CD8-positive, alpha-beta memory T cell (primary cell): ENCODE data around the gene SLC7A8. TPM values are rescaled to one million over a fixed set of nuclear protein-coding genes. Genes with fewer than 3 reads are reported as not detected.
A peak's percentile ranks its signal among the peaks of the same experiment; 100 is the strongest.

Source experiments
- CTCF ChIA-PET: fragments of 350-600 bp; sonication (Branson Sonifier 250); formaldehyde crosslinking; loops from one replicate; lab custom pipeline; 2021; ENCODE audit warnings: antibody characterized with exemption; lab: Charles Lee
- POLR2A ChIA-PET: fragments of 350-600 bp; sonication (Branson Sonifier 250); formaldehyde crosslinking; loops from one replicate; lab custom pipeline; 2021; ENCODE audit warnings: antibody characterized with exemption; lab: Charles Lee
- DNase-seq, 5 donors: peaks; one replicate each; pipeline versions ENCODE4 v3.0.0 to v3.0.0-alpha.2; 2020 to 2022; ENCODE audit warnings: mixed read lengths in 1 of 5
- H3K27ac ChIP-seq: one replicate; pipeline ENCODE4 v1.7.0; 2013; ENCODE audit warnings: low read depth, mild to moderate bottlenecking, low read length, moderate library complexity
- H3K27me3 ChIP-seq: 2 replicates; pipeline ENCODE4 v1.7.0; 2013; ENCODE audit warnings: low read length, mild to moderate bottlenecking; ENCODE audit not compliant: insufficient read depth, poor library complexity, severe bottlenecking
- H3K36me3 ChIP-seq: 2 replicates; pipeline ENCODE4 v1.7.0; 2013; ENCODE audit warnings: mild to moderate bottlenecking, low read length, moderate library complexity; ENCODE audit not compliant: insufficient read depth
- H3K4me1 ChIP-seq: 2 replicates; pipeline ENCODE4 v1.7.0; 2013; ENCODE audit warnings: mild to moderate bottlenecking, low read length, moderate library complexity; ENCODE audit not compliant: insufficient read depth
- H3K4me3 ChIP-seq: 2 replicates; pipeline ENCODE4 v1.7.0; 2013; ENCODE audit warnings: mild to moderate bottlenecking, low read length
- H3K9me3 ChIP-seq: 2 replicates; pipeline ENCODE4 v1.7.0; 2013; ENCODE audit warnings: mild to moderate bottlenecking, low read length
- H3K27ac Mint-ChIP-seq, 8 donors: one replicate each; pipeline ENCODE4 v1.8.0; 2020 to 2021; ENCODE audit warnings: mixed read lengths in 8 of 8, mild to moderate bottlenecking in 6 of 8, inconsistent platforms in 3 of 8, moderate library complexity in 3 of 8
- H3K27me3 Mint-ChIP-seq, 2 donors: one replicate each; pipeline ENCODE4 v1.8.0; 2020 to 2021; ENCODE audit warnings: mixed read lengths in 2 of 2, mild to moderate bottlenecking in 1 of 2, moderate library complexity in 1 of 2
- H3K36me3 Mint-ChIP-seq, 3 donors: one replicate each; pipeline ENCODE4 v1.8.0; 2020 to 2021; ENCODE audit warnings: mixed read lengths in 3 of 3, inconsistent platforms in 1 of 3, mild to moderate bottlenecking in 1 of 3
- H3K4me1 Mint-ChIP-seq, 3 donors: one replicate each; pipeline ENCODE4 v1.8.0; 2020 to 2021; ENCODE audit warnings: mixed read lengths in 3 of 3, inconsistent platforms in 1 of 3, mild to moderate bottlenecking in 1 of 3
- H3K4me3 Mint-ChIP-seq, 7 donors: one replicate each; pipeline ENCODE4 v1.8.0; 2020 to 2021; ENCODE audit warnings: mixed read lengths in 7 of 7, mild to moderate bottlenecking in 6 of 7, moderate library complexity in 4 of 7, inconsistent platforms in 2 of 7
- H3K9me3 Mint-ChIP-seq, 5 donors: one replicate each; pipeline ENCODE4 v1.8.0; 2020 to 2022; ENCODE audit warnings: mixed read lengths in 5 of 5, mild to moderate bottlenecking in 3 of 5, moderate library complexity in 2 of 5, inconsistent platforms in 1 of 5
- polyA plus RNA-seq: library from polyadenylated mRNA; unstranded; fragments of 300-500 nt; fragmentation: Illumina TruSeq; gene quantifications from one replicate; pipeline ENCODE4 v1.2.3, GENCODE V29; 2021
- total RNA-seq, 2 experiments: library from RNA; stranded (reverse); gene quantifications; one replicate each; pipeline ENCODE4 v1.2.3, GENCODE V29; 2021

SLC7A8 gene
- total and polyA plus RNA-seq, 3 experiments from 2014 or later, result 0.51 to 2.5 (median 1.4) TPM

DNA sequence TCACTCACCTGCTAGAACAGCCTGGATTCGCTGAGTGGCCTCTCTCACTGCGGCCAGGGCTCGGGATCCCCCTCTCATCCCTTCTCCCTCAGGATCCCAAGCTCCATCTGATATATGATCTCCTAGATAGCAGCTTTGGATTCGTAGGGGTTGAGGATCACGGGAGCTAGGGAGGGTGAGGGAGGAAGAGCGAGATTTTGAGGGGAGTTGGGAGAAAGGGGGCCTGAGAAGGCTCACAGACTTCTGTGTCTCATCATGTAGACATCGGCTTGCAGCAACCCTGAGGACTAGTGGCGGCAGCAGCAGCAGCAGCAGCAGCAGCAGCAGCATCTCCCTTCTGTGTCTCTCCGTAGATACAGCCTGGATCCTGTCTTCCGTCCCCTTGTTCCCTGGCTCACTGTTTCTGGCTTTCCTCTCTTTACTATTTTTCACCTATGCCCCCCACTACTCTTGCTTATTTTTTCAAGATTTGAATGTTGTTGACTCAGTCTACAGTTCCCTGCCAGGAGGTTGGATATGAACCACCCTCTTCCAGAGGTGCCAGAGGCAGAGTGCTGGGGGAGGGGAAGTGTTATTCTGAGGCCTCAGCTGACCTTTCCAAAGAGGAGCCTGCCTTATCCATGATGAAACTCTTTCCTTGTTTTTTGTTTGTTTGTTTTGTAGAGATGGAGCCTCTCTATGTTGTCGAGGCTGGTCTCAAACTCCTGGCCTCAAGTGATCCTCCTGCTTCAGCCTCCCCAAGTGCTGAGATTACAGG is 78.7 kb downstream of the SLC7A8 start, which contains the start of gene CIROP:
TSS of gene CIROP (minus strand) at position 399 of the 757 bp plus-strand sequence. CDS start at position 330, 69 bp downstream.
- POLR2A ChIA-PET, result no interaction called here

DNA sequence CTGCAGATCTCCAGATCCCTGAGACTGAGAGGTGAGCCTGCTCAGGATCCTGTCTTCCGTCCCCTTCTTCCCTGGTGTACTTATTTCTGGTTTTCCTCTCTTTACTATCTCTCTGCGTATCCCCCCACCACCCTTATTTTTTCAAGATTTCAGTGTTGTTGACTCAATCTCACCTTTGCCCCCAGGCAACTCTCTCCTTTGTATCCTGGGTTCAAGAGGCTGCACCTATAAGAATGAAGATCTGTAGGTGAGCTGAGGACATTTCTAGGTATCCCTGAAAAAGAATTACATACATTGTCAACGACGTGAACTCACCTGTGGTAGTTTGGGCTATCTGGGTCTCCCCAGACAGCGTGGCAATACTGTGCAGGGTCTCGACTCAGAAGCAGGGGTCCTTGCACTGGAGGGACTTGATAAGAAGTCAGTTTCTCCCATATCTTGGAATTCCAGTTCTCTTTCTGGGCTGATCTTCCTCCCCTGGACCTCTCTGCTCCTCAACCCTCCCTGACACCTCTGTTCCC is 79.3 kb downstream of the SLC7A8 start:
- no peaks in the 10 kb centered on the region for H3K4me1 ChIP-seq
- no peaks in the 10 kb centered on the region for H3K9me3 Mint-ChIP-seq
- H3K4me1 Mint-ChIP-seq, result peaks cover 1 to 7% (median 2%) of the 10 kb centered on the region in 3 donors
- H3K36me3 ChIP-seq, result peaks cover 2% of the 10 kb centered on the region
- H3K27me3 Mint-ChIP-seq, result no peaks in the 10 kb centered on the region
- H3K4me3 ChIP-seq, result no peak overlapping the region
- POLR2A ChIA-PET, result no interaction called here
- no peaks in the 10 kb centered on the region for H3K9me3 ChIP-seq
- H3K27ac Mint-ChIP-seq, result peak overlapping the region in 1 of 8 donors; percentile 2
- H3K27ac ChIP-seq, result no peak overlapping the region
- CTCF ChIA-PET, result no interaction called here
- no peaks in the 10 kb centered on the region for H3K27me3 ChIP-seq
- H3K36me3 Mint-ChIP-seq, result peaks cover 0 to 6% (median 2%) of the 10 kb centered on the region in 3 donors
- no peak overlapping the region for H3K4me3 Mint-ChIP-seq
- DNase-seq, result no peak

More for the DNA sequence above, 78.7 kb downstream of the SLC7A8 start, which contains the start of gene CIROP:
- Mint-ChIP-seq H3K4me1 (peaks cover 0 to 3% (median under 1%) of the 10 kb centered on the region in 3 donors), H3K9me3 (no peaks in the 10 kb centered on the region), H3K4me3 (no peak within 1 kb of the TSS), H3K36me3 (peaks cover 0 to 1% (median 0%) of the 10 kb centered on the region in 3 donors), H3K27me3 (no peaks in the 10 kb centered on the region), H3K27ac (peak within 1 kb of the TSS in 1 of 8 donors; percentile 2)
- Histone ChIP-seq H3K9me3 (no peaks in the 10 kb centered on the region), H3K36me3 (no peaks in the 10 kb centered on the region), H3K4me1 (no peaks in the 10 kb centered on the region), H3K27me3 (no peaks in the 10 kb centered on the region), H3K4me3 (no peak within 1 kb of the TSS), H3K27ac (no peak within 1 kb of the TSS)
- no peak for DNase-seq
- CTCF ChIA-PET, result no interaction called here

DNA sequence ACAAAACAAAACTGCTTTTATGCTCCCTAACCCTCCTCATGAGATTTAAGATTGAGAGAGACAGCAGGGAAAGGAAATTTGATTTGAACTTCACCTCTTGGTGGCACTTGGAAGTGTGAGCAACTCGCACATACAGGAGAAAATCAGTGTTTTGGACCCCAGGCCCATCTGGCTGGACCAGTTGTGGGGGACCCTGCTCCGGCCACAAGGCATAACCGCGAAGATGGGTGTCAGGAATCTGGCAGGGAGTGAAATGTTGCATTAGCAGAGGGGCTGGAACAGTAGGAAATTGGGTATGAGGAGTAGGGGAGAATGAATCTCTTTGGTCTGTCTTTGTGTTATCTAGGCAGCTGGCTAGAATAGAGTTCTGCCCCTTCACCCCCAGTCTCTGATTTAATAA is 79.9 kb downstream of the SLC7A8 start:
- H3K4me1 Mint-ChIP-seq, result peaks cover 1 to 13% (median 8%) of the 10 kb centered on the region in 3 donors
- H3K27me3 ChIP-seq, result no peaks in the 10 kb centered on the region
- no peaks in the 10 kb centered on the region for H3K27me3 Mint-ChIP-seq
- peaks cover 0 to 12% (median 2%) of the 10 kb centered on the region in 3 donors for H3K36me3 Mint-ChIP-seq
- H3K9me3 ChIP-seq, result no peaks in the 10 kb centered on the region
- H3K27ac ChIP-seq, result no peak overlapping the region
- ChIA-PET CTCF (no interaction called here), POLR2A (no interaction called here)
- peaks cover 8% of the 10 kb centered on the region for H3K36me3 ChIP-seq
- H3K4me3 Mint-ChIP-seq, result no peak overlapping the region
- H3K4me3 ChIP-seq, result no peak overlapping the region
- H3K27ac Mint-ChIP-seq, result peak overlapping the region in 1 of 8 donors; percentile 2
- DNase-seq, result no peak
- H3K4me1 ChIP-seq, result no peaks in the 10 kb centered on the region
- no peaks in the 10 kb centered on the region for H3K9me3 Mint-ChIP-seq

- Histone ChIP-seq H3K36me3 (peaks cover 15% of the 10 kb centered on the region), H3K4me3 (no peak overlapping the region), H3K9me3 (no peaks in the 10 kb centered on the region), H3K27me3 (no peaks in the 10 kb centered on the region), H3K27ac (no peak overlapping the region), H3K4me1 (peaks cover 5% of the 10 kb centered on the region)
- no peaks in the 10 kb centered on the region for H3K27me3 Mint-ChIP-seq
- H3K36me3 Mint-ChIP-seq, result peaks cover 0 to 20% (median 2%) of the 10 kb centered on the region in 3 donors
- H3K9me3 Mint-ChIP-seq, result no peaks in the 10 kb centered on the region
- ChIA-PET POLR2A (no interaction called here), CTCF (interaction anchor here (1.0 to 1.5 kb wide), 2 partner anchors 18 to 116 kb away, joined by 3 read pairs; no protein-coding TSS in a partner anchor)
- H3K4me1 Mint-ChIP-seq, result peaks cover 3 to 21% (median 10%) of the 10 kb centered on the region in 3 donors
- H3K27ac Mint-ChIP-seq, result peak overlapping the region in 1 of 8 donors; percentile 22
- no peak overlapping the region for H3K4me3 Mint-ChIP-seq
- DNase-seq, result no peak
Measured at GRCh38 chr14:23102801-23103200, 80.7 kb downstream of the SLC7A8 start.

DNA sequence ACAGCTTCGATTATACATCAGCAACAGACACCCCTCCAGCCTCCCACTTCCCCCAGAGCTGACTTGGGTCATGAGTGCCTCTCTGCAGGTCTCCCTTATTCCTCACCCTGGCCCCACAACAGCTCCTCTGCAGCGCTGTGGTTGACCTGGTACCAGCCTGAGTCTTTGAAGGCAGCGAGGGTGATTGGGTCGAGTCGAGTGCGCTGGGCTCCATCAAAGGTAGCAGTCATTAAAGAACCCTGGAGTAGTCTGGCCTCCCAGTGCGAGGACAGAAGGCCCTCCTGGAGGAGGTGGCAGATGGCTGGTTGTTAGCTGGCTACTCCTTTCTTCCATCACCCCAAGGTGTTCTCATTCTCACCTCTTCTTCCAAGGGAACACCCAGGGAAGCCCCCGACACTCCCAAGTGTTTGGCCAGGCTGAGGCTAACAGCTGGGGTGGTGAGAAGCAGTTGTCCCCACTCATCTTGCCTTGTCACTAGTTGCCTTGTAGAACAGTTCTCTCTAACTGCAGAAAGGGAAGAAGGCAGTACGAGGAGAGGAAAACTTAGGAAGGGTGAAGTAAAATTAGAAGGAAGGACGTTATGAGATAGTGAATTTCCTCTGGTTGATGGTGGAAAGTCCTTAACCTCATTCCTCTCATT is 81.4 kb downstream of the SLC7A8 start:
- Histone ChIP-seq H3K9me3 (no peaks in the 10 kb centered on the region), H3K4me3 (no peak overlapping the region), H3K36me3 (peaks cover 19% of the 10 kb centered on the region), H3K27ac (no peak overlapping the region), H3K27me3 (no peaks in the 10 kb centered on the region), H3K4me1 (peaks cover 11% of the 10 kb centered on the region)
- Mint-ChIP-seq H3K27ac (peak overlapping the region in 1 of 8 donors; percentile 92), H3K36me3 (peaks cover 1 to 27% (median 2%) of the 10 kb centered on the region in 3 donors), H3K4me1 (peaks cover 10 to 28% (median 10%) of the 10 kb centered on the region in 3 donors), H3K9me3 (no peaks in the 10 kb centered on the region), H3K27me3 (no peaks in the 10 kb centered on the region), H3K4me3 (no peak overlapping the region)
- ChIA-PET POLR2A (no interaction called here), CTCF (interaction anchor here (1.0 to 1.5 kb wide), 3 partner anchors 18 to 116 kb away, joined by 3 read pairs; no protein-coding TSS in a partner anchor)
- no peak for DNase-seq

- peak overlapping the region in 1 of 8 donors; percentile 85 for H3K27ac Mint-ChIP-seq
Measured at GRCh38 chr14:23101213-23101970, 82.1 kb downstream of the SLC7A8 start.

DNA sequence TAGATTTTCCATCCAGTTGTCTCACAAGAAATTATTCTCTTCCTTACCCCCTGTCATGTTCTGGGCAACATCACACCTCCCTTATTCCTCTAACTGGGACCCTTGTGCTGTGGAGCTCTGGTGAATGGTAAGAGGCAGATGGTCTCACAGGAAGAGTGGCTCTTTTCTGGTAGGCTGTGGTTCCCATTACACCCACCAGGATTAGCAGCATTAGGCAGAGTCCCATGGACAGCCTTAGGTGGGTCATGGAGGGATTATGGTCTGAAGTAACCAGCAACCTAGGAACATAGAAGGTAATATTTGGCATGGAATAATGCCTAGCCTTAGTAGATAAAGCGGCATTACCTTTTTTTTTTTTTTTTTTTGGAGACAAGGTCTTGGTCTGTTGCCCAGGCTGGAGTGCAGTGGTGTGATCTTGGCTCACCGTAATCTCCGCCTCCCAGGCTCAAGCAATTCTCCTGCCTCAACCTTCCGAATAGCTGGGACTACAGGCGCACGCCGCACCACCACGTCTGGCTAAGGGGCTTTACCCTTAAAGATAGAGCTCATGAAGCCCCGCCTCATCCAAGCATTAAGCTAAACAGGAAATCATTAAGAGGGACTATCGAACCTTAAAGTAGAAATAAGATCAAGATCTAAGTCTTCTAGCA is 84.1 kb downstream of the SLC7A8 start:
- peaks cover 1 to 28% (median 3%) of the 10 kb centered on the region in 3 donors for H3K36me3 Mint-ChIP-seq
- H3K9me3 ChIP-seq, result no peaks in the 10 kb centered on the region
- peaks cover 19% of the 10 kb centered on the region for H3K36me3 ChIP-seq
- H3K27ac Mint-ChIP-seq, result peak overlapping the region in 2 of 8 donors; percentile 10 to 21
- CTCF ChIA-PET, result interaction anchor here (0.8 to 0.9 kb wide), 2 partner anchors 22 to 39 kb away, joined by 3 read pairs; no protein-coding TSS in a partner anchor
- no peaks in the 10 kb centered on the region for H3K9me3 Mint-ChIP-seq
- no peak for DNase-seq
- no peak overlapping the region for H3K27ac ChIP-seq
- no peak overlapping the region for H3K4me3 ChIP-seq
- H3K4me1 Mint-ChIP-seq, result peaks cover 10 to 36% (median 23%) of the 10 kb centered on the region in 3 donors
- POLR2A ChIA-PET, result no interaction called here
- H3K4me3 Mint-ChIP-seq, result no peak overlapping the region
- H3K4me1 ChIP-seq, result peaks cover 18% of the 10 kb centered on the region
- H3K27me3 ChIP-seq, result no peaks in the 10 kb centered on the region
- no peaks in the 10 kb centered on the region for H3K27me3 Mint-ChIP-seq

More at GRCh38 chr14:23101213-23101970, 82.1 kb downstream of the SLC7A8 start:
- Histone ChIP-seq H3K36me3 (peaks cover 19% of the 10 kb centered on the region), H3K9me3 (no peaks in the 10 kb centered on the region), H3K27me3 (no peaks in the 10 kb centered on the region), H3K27ac (no peak overlapping the region), H3K4me3 (no peak overlapping the region), H3K4me1 (peaks cover 18% of the 10 kb centered on the region)
- POLR2A ChIA-PET, result no interaction called here
- Mint-ChIP-seq H3K36me3 (peaks cover 2 to 28% (median 3%) of the 10 kb centered on the region in 3 donors), H3K9me3 (no peaks in the 10 kb centered on the region), H3K4me3 (peak overlapping the region in 1 of 7 donors; percentile 15), H3K27me3 (no peaks in the 10 kb centered on the region), H3K4me1 (peaks cover 10 to 35% (median 17%) of the 10 kb centered on the region in 3 donors)
- CTCF ChIA-PET, result interaction anchor here (1.2 to 1.7 kb wide), 3 partner anchors 19 to 199 kb away, joined by 3 to 4 read pairs (median 3); no protein-coding TSS in a partner anchor
- no peak for DNase-seq
